ENCODE data around the gene KIAA2012.

KIAA2012 gene

DNA sequence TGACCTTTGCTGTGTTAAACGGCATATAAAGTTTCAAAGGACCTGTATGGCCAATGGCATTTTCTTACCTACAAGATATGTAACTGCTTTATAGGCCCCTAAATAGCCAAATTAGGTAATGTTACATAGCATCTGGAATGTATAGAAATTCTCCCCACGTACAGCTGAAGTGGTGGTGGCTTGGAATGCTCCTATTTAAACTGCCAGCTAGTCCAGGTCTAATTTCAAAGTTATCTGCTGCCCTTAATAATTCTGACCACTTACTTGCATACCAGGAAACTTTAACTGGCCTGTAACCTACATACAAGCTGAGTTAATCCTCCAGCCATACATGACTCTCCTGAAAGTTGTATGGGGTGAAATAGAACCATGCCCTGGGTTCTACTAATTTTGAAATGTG, 1.3 kb downstream of the KIAA2012 start:
- H3K4me3 ChIP-seq (ENCODE audit: low read depth, low read length) = no peak overlapping the region

DNA sequence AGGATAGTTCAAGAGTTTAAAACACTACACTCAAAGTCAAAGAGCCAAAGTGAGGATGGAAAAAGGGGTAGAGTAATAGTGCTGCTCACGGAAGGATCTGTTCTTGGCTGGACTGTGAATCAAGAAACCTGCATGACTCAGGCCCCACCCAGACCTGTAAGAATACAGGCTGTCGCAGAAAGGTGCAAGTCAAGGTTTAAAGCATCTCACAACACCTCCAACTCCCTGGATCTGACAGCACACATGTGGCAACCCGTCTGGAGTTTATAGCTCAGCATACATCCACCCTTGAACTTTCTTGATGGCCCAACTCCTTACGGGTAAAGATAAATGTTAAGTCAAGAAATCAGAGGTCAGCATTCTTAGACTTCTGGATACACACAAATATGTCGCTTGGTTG, 6.3 kb downstream of the KIAA2012 start:
- no peak overlapping the region for H3K4me3 ChIP-seq (ENCODE audit: low read depth, low read length)

- no peak overlapping the region for H3K4me3 ChIP-seq (ENCODE audit: low read depth, low read length)
Measured at GRCh38 chr2:202084265-202084664, 11.2 kb downstream of the KIAA2012 start.

- H3K4me3 ChIP-seq (ENCODE audit: low read depth, low read length) = no peak overlapping the region
Measured at GRCh38 chr2:202088777-202089176, 15.7 kb downstream of the KIAA2012 start.

GRCh38 chr2:202090530-202090929, 17.5 kb downstream of the KIAA2012 start:
- no peak overlapping the region for H3K4me3 ChIP-seq (ENCODE audit: low read depth, low read length)

DNA sequence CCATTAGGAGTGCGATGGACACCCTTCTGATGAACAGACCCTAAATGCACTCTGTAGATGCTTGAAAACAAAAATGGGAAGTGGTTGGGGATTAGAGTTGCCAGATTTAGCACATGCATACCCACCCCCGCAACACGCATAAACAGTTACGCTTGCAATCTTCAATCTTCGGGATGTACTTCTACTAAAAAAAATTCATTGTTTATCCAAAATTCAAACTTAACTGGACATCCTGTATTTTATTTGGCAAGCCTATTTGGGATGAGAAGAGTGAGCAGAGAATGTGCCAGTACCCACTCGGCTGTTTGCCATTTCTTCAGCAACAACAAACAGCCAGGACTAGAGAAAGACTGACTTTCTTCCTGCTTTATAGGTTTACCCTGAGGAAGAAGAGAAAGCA, 18.4 kb downstream of the KIAA2012 start:
- no peak overlapping the region for H3K4me3 ChIP-seq (ENCODE audit: low read depth, low read length)

DNA sequence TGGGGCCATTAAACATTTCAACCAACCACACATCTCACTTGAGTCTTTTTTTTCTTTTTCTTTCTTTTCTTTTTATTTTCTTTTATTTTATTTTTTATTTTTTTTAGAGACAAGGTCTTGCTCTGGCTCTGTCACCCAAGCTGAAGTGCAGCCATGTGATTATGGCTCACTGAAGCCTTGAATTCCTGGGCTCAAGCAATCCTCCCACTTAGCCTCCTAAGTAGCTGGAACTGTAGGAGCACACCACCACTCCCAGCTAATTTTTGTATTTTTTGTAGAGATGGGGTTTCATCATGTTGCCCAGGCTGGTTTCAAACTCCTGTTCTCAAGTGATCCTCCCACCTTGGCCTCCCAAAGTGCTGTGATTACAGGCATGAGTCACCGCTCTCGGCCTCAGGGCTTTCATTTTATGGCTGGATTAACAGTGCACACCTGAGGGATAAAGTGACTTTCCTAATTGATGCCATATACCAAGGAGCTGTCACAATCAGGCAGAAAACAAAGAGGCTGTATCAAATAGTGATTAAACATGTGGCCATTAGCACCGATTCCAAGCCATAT, 21.5 kb downstream of the KIAA2012 start:
- no peak overlapping the region for H3K4me3 ChIP-seq (ENCODE audit: low read depth, low read length)

DNA sequence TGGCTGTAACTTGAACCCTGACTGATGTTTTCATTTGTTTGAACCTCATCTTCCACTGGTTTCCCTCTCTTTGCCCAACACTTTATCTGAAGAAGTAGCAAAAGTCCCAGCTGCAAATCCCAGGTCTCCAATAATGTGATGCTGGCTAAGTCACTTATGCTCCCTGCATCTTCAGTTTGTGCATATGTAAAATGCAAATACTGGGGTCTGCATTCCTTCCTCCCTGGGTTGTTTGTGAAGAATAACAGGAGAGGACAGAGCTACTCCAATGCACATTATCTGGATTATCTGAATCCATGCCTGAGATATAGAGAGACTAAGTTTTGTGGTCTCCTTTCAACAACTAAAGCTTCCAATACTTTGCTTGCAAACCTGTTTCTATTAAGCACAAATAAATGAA, 22.2 kb downstream of the KIAA2012 start:
- H3K4me3 ChIP-seq (ENCODE audit: low read depth, low read length) = no peak overlapping the region

DNA sequence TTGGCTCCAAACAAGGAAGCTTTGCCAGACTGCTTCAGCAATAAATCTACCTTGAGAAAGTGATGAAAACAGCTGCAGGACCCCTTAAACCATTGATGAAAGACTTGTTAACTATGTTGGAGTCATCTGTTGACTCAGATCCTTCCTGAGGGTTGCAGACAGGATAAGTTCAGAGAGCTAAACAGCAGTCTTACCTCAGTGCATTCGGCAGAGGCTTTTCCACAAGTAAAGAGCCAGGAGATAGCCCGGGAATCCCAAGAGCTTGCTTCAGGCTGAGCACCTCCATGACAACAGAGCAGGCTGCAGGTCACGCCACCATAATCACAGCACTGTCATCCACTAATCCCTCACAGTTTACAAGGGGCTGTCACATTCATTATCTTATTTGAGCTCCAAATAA, 23.7 kb downstream of the KIAA2012 start:
- no peak overlapping the region for H3K4me3 ChIP-seq (ENCODE audit: low read depth, low read length)

DNA sequence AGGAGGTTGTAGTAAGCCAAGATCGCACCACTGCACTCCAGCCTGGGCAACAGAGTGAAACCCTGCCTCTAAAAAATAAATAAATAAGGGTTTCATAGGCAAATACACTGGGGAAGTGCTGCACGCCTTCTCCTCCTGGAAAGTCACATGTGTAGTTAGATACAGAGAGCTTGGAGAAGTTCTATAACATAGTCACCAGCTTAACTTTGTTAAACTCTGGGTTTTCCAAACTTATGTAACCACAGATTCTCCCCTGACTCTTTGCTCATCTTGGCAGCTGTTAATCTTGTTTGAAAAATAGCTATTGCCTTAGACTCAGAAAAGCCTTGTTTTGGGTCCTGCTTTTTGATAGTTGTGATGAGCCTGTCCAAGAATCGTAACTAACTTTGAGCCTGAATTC, 25.2 kb downstream of the KIAA2012 start:
- no peak overlapping the region for H3K4me3 ChIP-seq (ENCODE audit: low read depth, low read length)

- no peak overlapping the region for H3K4me3 ChIP-seq (ENCODE audit: low read depth, low read length)
Measured at GRCh38 chr2:202099515-202099914, 26.5 kb downstream of the KIAA2012 start.

GRCh38 chr2:202100176-202100575, 27.1 kb downstream of the KIAA2012 start:
- no peak overlapping the region for H3K4me3 ChIP-seq (ENCODE audit: low read depth, low read length)

DNA sequence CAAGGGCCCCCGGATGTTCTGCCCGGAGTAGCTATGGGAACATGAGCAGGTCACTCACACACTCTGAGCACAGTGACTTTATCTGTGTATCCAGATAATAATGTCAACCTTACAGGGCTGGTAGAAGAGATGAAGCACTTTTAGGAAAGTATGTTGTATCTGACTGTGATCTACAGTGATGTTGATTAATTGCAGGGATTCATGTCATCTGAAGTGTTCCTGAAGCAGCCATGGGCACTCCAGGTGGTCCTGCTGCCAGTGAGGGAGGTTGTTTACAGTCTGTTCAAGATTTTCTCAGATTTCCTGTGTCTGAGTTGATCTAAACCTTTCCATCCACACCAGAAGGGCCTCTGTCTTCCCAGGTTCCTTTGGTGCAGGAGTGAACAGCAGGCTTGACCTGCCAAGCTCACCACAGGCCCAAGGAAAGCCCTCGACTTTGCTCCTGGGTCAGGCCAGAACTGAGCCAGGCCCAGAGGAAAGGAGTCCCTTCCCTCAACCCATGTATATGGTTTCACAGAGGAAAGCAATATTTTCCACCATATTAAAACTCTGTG, 28.0 kb downstream of the KIAA2012 start:
- H3K4me3 ChIP-seq (ENCODE audit: low read depth, low read length) = no peak overlapping the region

DNA sequence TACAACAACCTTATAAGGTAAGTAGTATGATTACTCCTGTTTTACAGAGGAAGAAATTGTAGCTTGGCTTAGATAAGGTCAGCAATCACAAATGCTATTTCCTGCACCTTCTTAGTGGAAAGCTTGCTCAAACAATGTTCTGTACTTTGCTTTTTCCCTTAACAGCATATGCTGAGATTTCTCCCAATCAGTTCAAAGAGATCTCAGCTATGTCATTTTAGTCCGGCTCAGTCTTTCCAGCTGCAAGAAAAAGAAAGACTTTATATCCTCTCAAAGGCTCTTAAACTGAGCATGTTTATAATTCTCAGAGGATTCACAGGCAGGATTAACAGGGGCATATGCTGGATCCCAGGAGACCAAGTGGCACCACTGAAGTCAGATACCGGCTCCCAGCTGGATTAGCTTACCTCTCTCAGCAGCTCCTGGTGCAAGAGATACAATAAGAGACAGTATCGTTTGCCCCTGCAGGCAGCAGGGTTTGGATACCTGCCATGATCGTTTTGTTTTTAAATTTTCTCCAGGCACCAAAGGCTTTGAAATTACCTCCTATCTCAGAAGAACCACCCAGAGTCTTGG, 29.5 kb downstream of the KIAA2012 start:
- no peak overlapping the region for H3K4me3 ChIP-seq (ENCODE audit: low read depth, low read length)

DNA sequence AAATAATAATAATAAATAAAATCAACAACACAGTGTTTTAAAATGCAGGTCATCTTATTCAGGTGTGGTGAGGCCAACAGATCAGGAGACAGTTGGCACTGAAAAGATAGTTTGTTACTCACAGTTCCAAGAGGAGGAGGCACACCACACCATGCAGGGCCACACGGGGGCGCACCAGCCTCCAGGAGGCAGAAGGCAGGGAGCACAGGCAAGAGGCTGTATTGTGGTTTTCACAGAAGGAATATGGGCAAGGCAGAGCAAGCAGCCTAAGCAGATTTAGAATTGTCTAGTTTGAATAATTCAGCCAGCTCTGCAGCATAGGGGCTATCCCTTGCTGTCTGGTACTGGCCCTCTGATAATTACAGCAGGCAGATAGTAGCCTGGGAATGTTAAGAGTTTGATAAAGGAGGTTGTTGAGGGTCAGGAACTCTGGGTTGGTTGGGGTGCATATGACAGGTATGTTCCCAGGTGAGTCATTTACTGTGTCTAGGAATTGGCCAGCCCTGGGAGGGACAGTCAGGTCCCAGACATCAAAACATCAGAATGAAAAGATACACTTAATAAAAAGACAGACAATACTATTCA, 31.3 kb downstream of the KIAA2012 start:
- H3K4me3 ChIP-seq (ENCODE audit: low read depth, low read length) = no peak overlapping the region

- H3K4me3 ChIP-seq (ENCODE audit: low read depth, low read length) = no peak overlapping the region
Measured at GRCh38 chr2:202105025-202105424, 32.0 kb downstream of the KIAA2012 start.

DNA sequence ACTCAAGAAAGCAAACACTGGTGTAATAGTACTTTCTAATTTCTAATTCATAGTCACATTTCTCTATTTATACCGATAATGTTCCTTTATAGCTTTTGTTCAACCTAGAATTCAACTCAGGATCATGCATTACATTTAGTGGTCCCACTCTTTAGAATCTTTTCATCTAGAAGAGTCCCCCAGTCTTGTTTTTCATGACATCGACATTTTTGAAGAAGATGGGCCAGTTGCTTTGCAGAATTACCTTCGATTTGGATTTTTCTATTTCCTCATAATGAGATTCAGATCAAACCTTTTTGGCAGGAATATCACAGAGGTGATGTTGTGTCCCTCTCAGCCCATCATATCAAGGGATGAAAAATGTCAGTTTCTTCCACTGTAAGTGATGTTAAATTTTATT, 35.3 kb downstream of the KIAA2012 start:
- no peak overlapping the region for H3K4me3 ChIP-seq (ENCODE audit: low read depth, low read length)

GRCh38 chr2:202109139-202109736, 36.2 kb downstream of the KIAA2012 start:
- H3K4me3 ChIP-seq (ENCODE audit: low read depth, low read length) = no peak overlapping the region

DNA sequence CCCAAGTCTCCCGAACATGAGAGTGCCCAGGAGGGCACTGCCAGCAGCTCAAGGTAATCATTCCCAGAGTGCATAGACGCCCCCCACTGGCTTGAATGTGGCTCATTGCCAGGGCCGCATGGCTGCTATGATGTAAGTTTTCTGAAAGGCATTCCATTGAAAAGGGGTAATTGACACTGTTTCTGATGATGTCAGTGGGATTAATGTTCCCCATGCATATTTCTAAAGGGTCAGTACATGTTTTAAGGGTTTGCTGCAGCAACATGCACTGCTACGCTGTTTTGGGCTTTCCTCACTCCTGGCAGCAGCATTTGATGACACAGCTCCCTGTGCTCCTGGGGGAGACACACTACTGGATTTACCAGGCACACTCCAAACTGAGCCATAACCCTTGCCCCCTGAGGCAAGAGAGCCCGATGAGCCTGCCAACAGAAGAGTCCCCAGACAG, 36.7 kb downstream of the KIAA2012 start:
- no peak overlapping the region for H3K4me3 ChIP-seq (ENCODE audit: low read depth, low read length)

DNA sequence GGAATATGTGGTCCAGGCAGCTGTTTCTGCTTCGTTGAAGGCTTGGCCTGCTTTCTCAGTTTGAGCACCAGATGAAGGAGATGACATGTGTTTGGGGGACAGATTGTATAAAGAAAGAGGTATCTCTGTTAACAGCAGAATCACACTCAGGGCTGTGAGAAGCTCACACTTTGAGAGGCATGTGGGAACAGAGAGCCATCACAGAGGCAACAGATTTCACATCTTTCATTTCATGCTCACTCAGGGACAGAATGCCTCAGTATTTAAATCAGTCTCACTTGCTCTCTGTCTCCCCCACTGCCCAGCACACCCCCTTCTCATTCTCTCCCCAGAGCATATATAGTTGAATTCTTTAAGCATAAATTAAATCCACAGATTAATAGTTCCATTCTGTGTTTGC, 37.4 kb downstream of the KIAA2012 start:
- H3K4me3 ChIP-seq (ENCODE audit: low read depth, low read length) = no peak overlapping the region

DNA sequence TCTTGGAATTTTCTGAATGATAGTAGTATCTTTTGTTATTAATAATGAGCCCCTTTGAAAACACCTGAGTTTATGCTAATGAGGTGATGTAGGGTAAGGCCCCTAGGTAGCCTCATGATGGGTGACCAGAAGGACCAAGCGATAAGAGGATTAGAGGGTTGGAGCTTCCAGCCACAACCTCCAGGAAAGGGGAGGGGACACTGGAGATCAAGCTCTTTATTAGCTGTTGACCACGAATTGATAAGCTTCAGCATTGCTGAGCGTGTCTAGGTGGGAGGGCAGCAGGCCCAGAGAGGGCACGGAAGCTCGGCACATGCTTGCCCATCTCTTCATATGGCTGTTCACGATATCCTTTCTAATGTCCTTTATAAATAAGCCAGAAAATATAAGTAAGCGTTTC, 39.0 kb downstream of the KIAA2012 start:
- H3K4me3 ChIP-seq (ENCODE audit: low read depth, low read length) = no peak overlapping the region

DNA sequence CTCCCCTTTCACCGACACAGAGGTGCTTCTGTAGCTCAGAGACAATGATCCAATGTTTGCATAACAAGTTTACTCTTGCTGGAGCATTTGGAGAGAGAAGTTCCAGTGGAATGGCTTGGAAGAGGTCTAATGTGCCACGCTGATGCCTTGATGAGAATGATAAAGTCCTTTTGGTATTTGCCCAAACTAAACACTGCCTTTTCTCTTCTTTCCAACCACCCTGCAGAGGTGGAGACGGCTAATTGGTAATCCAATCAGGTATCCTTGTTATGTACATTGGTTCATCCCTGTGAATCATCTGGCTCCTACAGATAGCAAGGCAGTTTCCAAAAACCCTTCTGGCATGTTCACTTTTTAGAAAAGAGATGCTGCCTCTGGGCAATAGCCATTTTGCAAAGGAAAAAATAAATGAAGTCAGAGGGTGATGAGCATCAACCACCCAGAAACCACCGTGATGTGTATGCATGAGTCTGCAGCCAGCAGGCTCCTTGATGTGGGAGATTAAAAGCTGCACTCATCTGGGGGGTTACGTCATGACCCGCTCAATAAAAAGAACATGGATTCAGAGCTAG, 40.6 kb downstream of the KIAA2012 start:
- no peak overlapping the region for H3K4me3 ChIP-seq (ENCODE audit: low read depth, low read length)
